Neural cell (in vitro differentiated cells): ENCODE measurements around the gene PRKCQ. TPM values are rescaled to one million over a fixed set of nuclear protein-coding genes. Genes with fewer than 3 reads are reported as not detected.

Source experiments
- H2AFZ ChIP-seq: fragments of 200-600, 300-800 bp; sonication (generic), shearing (Covaris generic); 2 replicates; pipeline ENCODE4 v1.6.0; 2014; ENCODE audit warnings: low read depth, mild to moderate bottlenecking, antibody characterized with exemption, low read length, moderate library complexity
- H3F3A ChIP-seq: fragments of 200-600 bp; shearing (Covaris generic); 2 replicates; pipeline ENCODE4 v1.6.1; 2016; ENCODE audit warnings: mild to moderate bottlenecking, moderate library complexity, mixed read lengths, antibody characterized with exemption, low read length; ENCODE audit not compliant: insufficient read depth, poor library complexity, severe bottlenecking
- H3K27ac ChIP-seq: fragments of 200-600, 300-800 bp; sonication (generic), shearing (Covaris generic); 2 replicates; pipeline ENCODE4 v1.5.1; 2014; ENCODE audit warnings: mild to moderate bottlenecking, low read length, moderate library complexity
- H3K27me3 ChIP-seq: fragments of 300-800, 200-600 bp; sonication (generic), shearing (Covaris generic); 2 replicates; pipeline ENCODE4 v1.6.0; 2014; ENCODE audit warnings: mild to moderate bottlenecking, low read depth, low read length, moderate library complexity; ENCODE audit not compliant: insufficient read depth
- H3K36me3 ChIP-seq: fragments of 300-800, 200-600 bp; sonication (generic), shearing (Covaris generic); 2 replicates; pipeline ENCODE4 v1.5.1; 2014; ENCODE audit warnings: mild to moderate bottlenecking, antibody characterized with exemption, low read length, moderate library complexity; ENCODE audit not compliant: insufficient read depth
- H3K4me2 ChIP-seq: fragments of 300-800, 200-600 bp; sonication (generic), shearing (Covaris generic); 2 replicates; pipeline ENCODE4 v1.6.0; 2014; ENCODE audit warnings: mild to moderate bottlenecking, low read length
- H3K4me3 ChIP-seq: fragments of 300-800, 200-600 bp; sonication (generic), shearing (Covaris generic); 2 replicates; pipeline ENCODE4 v1.5.1; 2014; ENCODE audit warnings: mild to moderate bottlenecking, low read length, moderate library complexity
- H3K79me2 ChIP-seq: fragments of 200-600 bp; shearing (Covaris generic); replicated peaks from 2 replicates; pipeline ENCODE4 v1.6.0; 2014; ENCODE audit warnings: mild to moderate bottlenecking, low read length, moderate library complexity; ENCODE audit not compliant: insufficient read depth
- H3K9ac ChIP-seq: fragments of 300-800, 200-600 bp; sonication (generic), shearing (Covaris generic); 2 replicates; pipeline ENCODE4 v1.6.1; 2016; ENCODE audit warnings: mild to moderate bottlenecking, low read length, mixed read lengths
- H3K9me2 ChIP-seq: fragments of 200-600 bp; shearing (Covaris generic); 2 replicates; pipeline ENCODE4 v1.6.1; 2016; ENCODE audit warnings: mild to moderate bottlenecking, low read length, mixed read lengths; ENCODE audit not compliant: insufficient read depth
- H3K9me3 ChIP-seq: fragments of 200-600, 300-800 bp; sonication (generic), shearing (Covaris generic); 2 replicates; pipeline ENCODE4 v1.6.1; 2016; ENCODE audit warnings: mild to moderate bottlenecking, mixed run types, low read length, moderate library complexity, mixed read lengths
- H4K20me1 ChIP-seq: fragments of 200-600 bp; shearing (Covaris generic); 2 replicates; pipeline ENCODE4 v1.6.1; 2016; ENCODE audit warnings: mild to moderate bottlenecking, mixed run types; ENCODE audit not compliant: insufficient read depth
- EP300 ChIP-seq: fragments of 450-650 bp; conservative IDR thresholded peaks from 2 replicates; pipeline ENCODE4 v1.6.1; 2014; ENCODE audit warnings: antibody characterized with exemption, mild to moderate bottlenecking, moderate library complexity; ENCODE audit not compliant: poor library complexity, severe bottlenecking
- EZH2 ChIP-seq: fragments of 200-600, 300-800 bp; shearing (Covaris generic), sonication (generic); IDR thresholded peaks from 2 replicates; pipeline ENCODE4 v1.6.1; 2014; ENCODE audit warnings: antibody characterized with exemption, low read length, borderline replicate concordance, mild to moderate bottlenecking; ENCODE audit not compliant: insufficient read depth, poor library complexity, severe bottlenecking
- MXI1 ChIP-seq: fragments of 450-650 bp; conservative IDR thresholded peaks from 2 replicates; pipeline ENCODE4 v1.6.1; 2014; ENCODE audit warnings: antibody characterized with exemption, mild to moderate bottlenecking; ENCODE audit not compliant: poor library complexity, severe bottlenecking
- POLR2AphosphoS5 ChIP-seq: IDR thresholded peaks from 2 replicates; pipeline ENCODE4 v1.6.1; 2012
- RAD21 ChIP-seq: fragments of 450-650 bp; conservative IDR thresholded peaks from 2 replicates; pipeline ENCODE4 v1.6.1; 2014; ENCODE audit warnings: antibody characterized with exemption, mild to moderate bottlenecking, moderate library complexity
- SMC3 ChIP-seq: fragments of 450-650 bp; conservative IDR thresholded peaks from 2 replicates; pipeline ENCODE4 v1.6.1; 2014; ENCODE audit warnings: antibody characterized with exemption, mild to moderate bottlenecking, moderate library complexity; ENCODE audit not compliant: poor library complexity
- TAF1 ChIP-seq: IDR thresholded peaks from 2 replicates; pipeline ENCODE4 v1.6.1; 2012; ENCODE audit warnings: low read depth
- polyA plus RNA-seq: library from polyadenylated mRNA; depleted of rRNA; stranded (reverse); fragments of >200 nt; gene quantifications from 2 replicates; pipeline ENCODE4 v1.2.3, GENCODE V29; 2014
- TF ChIP-seq, protein P1 (sequence below): fragments of 450-650 bp; IDR thresholded peaks from 2 replicates; pipeline ENCODE4 v1.5.1; 2014; ENCODE audit warnings: antibody characterized with exemption, mild to moderate bottlenecking, moderate library complexity; ENCODE audit not compliant: poor library complexity, severe bottlenecking
- TF ChIP-seq, protein P2 (sequence below): IDR thresholded peaks from 2 replicates; pipeline ENCODE4 v1.6.1; 2012; ENCODE audit warnings: borderline replicate concordance

PRKCQ gene
- polyA plus RNA-seq, 1 donor from 2014 or later: 0.61 TPM

DNA sequence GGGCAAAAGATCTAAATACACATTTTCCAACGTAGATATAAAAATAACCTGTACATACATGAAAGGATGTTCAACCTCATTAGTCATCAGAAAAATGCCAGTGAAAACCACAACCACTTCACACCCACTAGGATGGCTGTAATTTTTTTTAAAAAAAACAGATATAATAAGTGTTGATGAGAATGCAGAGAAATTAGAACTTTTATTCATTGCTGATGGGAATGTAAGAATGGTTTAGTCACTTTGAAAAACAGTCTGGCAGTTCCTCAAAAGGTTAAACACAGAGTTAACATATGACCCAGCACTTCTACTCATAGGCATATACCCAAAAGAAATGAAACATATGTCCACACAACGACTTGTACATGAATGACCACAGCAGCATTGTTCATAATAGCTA is 32.3 kb upstream of the PRKCQ start:
- H2AFZ ChIP-seq: no peak overlapping the region
- no peaks in the 10 kb centered on the region for H3K9me2 ChIP-seq
- no peaks in the 10 kb centered on the region for H3K79me2 ChIP-seq
- no peaks in the 10 kb centered on the region for H3K27me3 ChIP-seq
- H3K36me3 ChIP-seq: no peaks in the 10 kb centered on the region
- H3K9ac ChIP-seq: no peak overlapping the region
- no peak overlapping the region for H3K4me3 ChIP-seq
- H3F3A ChIP-seq: no peaks in the 10 kb centered on the region
- H3K27ac ChIP-seq: no peak overlapping the region
- H3K9me3 ChIP-seq: no peaks in the 10 kb centered on the region
- H3K4me2 ChIP-seq: no peak overlapping the region
- no peaks in the 10 kb centered on the region for H4K20me1 ChIP-seq
- no peak for TF ChIP-seq EZH2
- no peak for TF ChIP-seq EP300
- no peak for TF ChIP-seq TAF1
- TF ChIP-seq SMC3: no peak
- TF ChIP-seq MXI1: no peak
- no peak for TF ChIP-seq RAD21
- TF ChIP-seq, protein P1, sequence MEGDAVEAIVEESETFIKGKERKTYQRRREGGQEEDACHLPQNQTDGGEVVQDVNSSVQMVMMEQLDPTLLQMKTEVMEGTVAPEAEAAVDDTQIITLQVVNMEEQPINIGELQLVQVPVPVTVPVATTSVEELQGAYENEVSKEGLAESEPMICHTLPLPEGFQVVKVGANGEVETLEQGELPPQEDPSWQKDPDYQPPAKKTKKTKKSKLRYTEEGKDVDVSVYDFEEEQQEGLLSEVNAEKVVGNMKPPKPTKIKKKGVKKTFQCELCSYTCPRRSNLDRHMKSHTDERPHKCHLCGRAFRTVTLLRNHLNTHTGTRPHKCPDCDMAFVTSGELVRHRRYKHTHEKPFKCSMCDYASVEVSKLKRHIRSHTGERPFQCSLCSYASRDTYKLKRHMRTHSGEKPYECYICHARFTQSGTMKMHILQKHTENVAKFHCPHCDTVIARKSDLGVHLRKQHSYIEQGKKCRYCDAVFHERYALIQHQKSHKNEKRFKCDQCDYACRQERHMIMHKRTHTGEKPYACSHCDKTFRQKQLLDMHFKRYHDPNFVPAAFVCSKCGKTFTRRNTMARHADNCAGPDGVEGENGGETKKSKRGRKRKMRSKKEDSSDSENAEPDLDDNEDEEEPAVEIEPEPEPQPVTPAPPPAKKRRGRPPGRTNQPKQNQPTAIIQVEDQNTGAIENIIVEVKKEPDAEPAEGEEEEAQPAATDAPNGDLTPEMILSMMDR: no peak
- no peak for TF ChIP-seq POLR2AphosphoS5

DNA sequence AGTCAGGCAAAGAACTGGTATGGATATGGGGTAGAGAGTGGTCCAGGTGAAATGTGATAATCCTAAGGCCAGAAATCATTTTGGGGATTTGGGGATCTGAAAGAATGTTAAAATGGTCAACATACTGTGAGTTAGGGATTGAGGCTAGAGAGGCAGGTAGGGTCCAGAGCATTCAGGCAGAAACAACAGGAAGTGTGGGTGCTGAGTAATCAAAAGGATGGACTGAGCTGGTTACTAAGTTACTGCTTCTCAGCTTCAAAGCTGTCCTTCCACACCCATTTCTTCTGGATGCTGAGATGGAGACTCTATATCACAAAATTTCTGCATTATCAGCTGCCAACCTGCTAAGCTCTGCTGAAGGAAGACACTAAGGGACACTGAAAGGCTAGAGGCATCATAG is 30.6 kb upstream of the PRKCQ start:
- no peak overlapping the region for H3K4me3 ChIP-seq
- no peak overlapping the region for H3K27ac ChIP-seq
- H3K9ac ChIP-seq: no peak overlapping the region
- H4K20me1 ChIP-seq: no peaks in the 10 kb centered on the region
- H3K9me2 ChIP-seq: no peaks in the 10 kb centered on the region
- H3K4me2 ChIP-seq: no peak overlapping the region
- no peaks in the 10 kb centered on the region for H3K9me3 ChIP-seq
- H3F3A ChIP-seq: no peaks in the 10 kb centered on the region
- H3K79me2 ChIP-seq: no peaks in the 10 kb centered on the region
- no peaks in the 10 kb centered on the region for H3K27me3 ChIP-seq
- TF ChIP-seq SMC3 (no peak), EZH2 (no peak), TAF1 (no peak), EP300 (no peak)
- TF ChIP-seq, protein P1: no peak
- TF ChIP-seq, protein P2, sequence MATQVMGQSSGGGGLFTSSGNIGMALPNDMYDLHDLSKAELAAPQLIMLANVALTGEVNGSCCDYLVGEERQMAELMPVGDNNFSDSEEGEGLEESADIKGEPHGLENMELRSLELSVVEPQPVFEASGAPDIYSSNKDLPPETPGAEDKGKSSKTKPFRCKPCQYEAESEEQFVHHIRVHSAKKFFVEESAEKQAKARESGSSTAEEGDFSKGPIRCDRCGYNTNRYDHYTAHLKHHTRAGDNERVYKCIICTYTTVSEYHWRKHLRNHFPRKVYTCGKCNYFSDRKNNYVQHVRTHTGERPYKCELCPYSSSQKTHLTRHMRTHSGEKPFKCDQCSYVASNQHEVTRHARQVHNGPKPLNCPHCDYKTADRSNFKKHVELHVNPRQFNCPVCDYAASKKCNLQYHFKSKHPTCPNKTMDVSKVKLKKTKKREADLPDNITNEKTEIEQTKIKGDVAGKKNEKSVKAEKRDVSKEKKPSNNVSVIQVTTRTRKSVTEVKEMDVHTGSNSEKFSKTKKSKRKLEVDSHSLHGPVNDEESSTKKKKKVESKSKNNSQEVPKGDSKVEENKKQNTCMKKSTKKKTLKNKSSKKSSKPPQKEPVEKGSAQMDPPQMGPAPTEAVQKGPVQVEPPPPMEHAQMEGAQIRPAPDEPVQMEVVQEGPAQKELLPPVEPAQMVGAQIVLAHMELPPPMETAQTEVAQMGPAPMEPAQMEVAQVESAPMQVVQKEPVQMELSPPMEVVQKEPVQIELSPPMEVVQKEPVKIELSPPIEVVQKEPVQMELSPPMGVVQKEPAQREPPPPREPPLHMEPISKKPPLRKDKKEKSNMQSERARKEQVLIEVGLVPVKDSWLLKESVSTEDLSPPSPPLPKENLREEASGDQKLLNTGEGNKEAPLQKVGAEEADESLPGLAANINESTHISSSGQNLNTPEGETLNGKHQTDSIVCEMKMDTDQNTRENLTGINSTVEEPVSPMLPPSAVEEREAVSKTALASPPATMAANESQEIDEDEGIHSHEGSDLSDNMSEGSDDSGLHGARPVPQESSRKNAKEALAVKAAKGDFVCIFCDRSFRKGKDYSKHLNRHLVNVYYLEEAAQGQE: no peak
- no peak overlapping the region for H2AFZ ChIP-seq
- H3K36me3 ChIP-seq: no peaks in the 10 kb centered on the region
